Aorta (tissue), 5 donors: ENCODE results near the gene RESP18. TPM values are rescaled to one million over a fixed set of nuclear protein-coding genes. Genes with fewer than 3 reads are reported as not detected.

Experiments
- ATAC-seq: fragments of 200-7000 bp; cut with Tn5 transposase; one replicate; pipeline ENCODE4 v1.9.1; 2022; ENCODE audit warnings: moderate library complexity; ENCODE audit not compliant: low FRiP score
- DNase-seq, 2 donors: peaks; one replicate each; pipeline ENCODE4 v3.0.0-alpha.2; 2020
- H3K27ac ChIP-seq, 2 donors: one replicate each; pipeline ENCODE4 v1.5.1; 2013; ENCODE audit warnings: low read length in 2 of 2, mild to moderate bottlenecking in 2 of 2, moderate library complexity in 2 of 2, control low read depth in 1 of 2, inconsistent platforms in 1 of 2, low read depth in 1 of 2
- H3K27me3 ChIP-seq, 2 donors: one replicate each; pipeline ENCODE4 v1.6.1; 2013; ENCODE audit warnings: control low read depth in 1 of 2, low read length in 1 of 2, mild to moderate bottlenecking in 1 of 2, moderate library complexity in 1 of 2; ENCODE audit not compliant: insufficient read depth in 2 of 2, control insufficient read depth in 1 of 2
- H3K36me3 ChIP-seq, 2 donors: one replicate each; pipeline ENCODE4 v1.6.1; 2013; ENCODE audit warnings: control low read depth in 1 of 2, low read length in 1 of 2, mild to moderate bottlenecking in 1 of 2; ENCODE audit not compliant: insufficient read depth in 2 of 2, control insufficient read depth in 1 of 2
- H3K4me1 ChIP-seq, 2 donors: one replicate each; pipeline ENCODE4 v1.6.1; 2013; ENCODE audit warnings: low read length in 2 of 2, control low read depth in 1 of 2, mild to moderate bottlenecking in 1 of 2, moderate library complexity in 1 of 2; ENCODE audit not compliant: insufficient read depth in 2 of 2, control insufficient read depth in 1 of 2
- H3K4me3 ChIP-seq, 2 donors: one replicate each; pipeline ENCODE4 v1.5.1; 2013; ENCODE audit warnings: low read length in 2 of 2, control low read depth in 1 of 2, mild to moderate bottlenecking in 1 of 2
- H3K9me3 ChIP-seq: one replicate; pipeline ENCODE4 v1.6.1; 2013; ENCODE audit warnings: mild to moderate bottlenecking, low read length; ENCODE audit not compliant: control insufficient read depth
- WGBS, 2 donors: extraction: QIAGEN DNeasy Blood & Tissue Kit; methylation state at CpG; one replicate each; pipeline ENCODE4 v1.1.7; 2013; 5-methylcytosine and 5-hydroxymethylcytosine counted together
- intact Hi-C, 2 donors: fragments of 100-400 bp; cut with DNase I; formaldehyde crosslinking; loops; one replicate each; pipeline versions ENCODE4 v1.14.2 to v1.15.0; 2022
- polyA plus RNA-seq, 2 donors: library from polyadenylated mRNA; stranded (reverse); fragments of 200-250 nt; gene quantifications; one replicate each; pipeline ENCODE4 v1.2.3, GENCODE V29; 2013
- total RNA-seq, 2 donors: library from RNA; stranded (reverse); fragmentation: NEBNext Ultra II Directional; extraction: Animal tissue kit (Norgen Biotek cat#: 25700); gene quantifications; one replicate each; pipeline ENCODE4 v1.2.1, GENCODE V29; 2021
- donor health status: healthy with polysubstance abuse.
- donor health status: Bipolar disorder and iron deficiency.
- donor health status: DM: no; HTN: no; CAD: no.
- donor health status: DM: no; HTN: no; CAD: no.
- donor health status: DM: yes; HTN: yes; CAD: no.

RESP18 gene
- total and polyA plus RNA-seq, 4 donors, result not detected

DNA sequence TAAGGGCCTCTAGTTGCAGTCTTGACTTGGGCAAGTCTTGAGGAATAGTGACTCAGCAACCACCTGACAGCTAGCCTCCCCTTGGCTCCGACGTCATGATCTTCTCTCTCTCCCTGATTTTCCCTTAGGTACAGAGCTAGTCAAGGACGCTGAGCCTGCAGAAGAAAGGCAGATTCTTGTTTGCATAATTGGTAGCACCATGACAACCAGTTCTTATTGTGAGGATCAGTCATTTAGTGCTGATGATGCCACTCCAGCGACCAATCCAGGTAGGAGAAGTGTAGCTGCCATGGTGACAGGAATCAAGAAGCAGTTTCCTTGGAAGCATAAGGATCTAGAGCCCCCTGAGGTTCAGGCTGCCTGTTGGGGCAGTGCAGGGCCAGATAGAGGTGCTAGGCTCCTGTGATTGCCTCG, 2.8 kb upstream of the RESP18 start:
- H3K27ac ChIP-seq, result no peak overlapping the region
- 44 to 49% methylated on average over 5 of the region's 5 CpGs for WGBS, 2 donors
- ATAC-seq, result no peak
- no peak for DNase-seq
- no peak overlapping the region for H3K4me3 ChIP-seq
- no peaks in the 10 kb centered on the region for H3K36me3 ChIP-seq
- H3K9me3 ChIP-seq, result peaks cover 4% of the 10 kb centered on the region
- H3K27me3 ChIP-seq, result no peaks in the 10 kb centered on the region
- no peaks in the 10 kb centered on the region for H3K4me1 ChIP-seq
- intact Hi-C loops, result no loop called here

DNA sequence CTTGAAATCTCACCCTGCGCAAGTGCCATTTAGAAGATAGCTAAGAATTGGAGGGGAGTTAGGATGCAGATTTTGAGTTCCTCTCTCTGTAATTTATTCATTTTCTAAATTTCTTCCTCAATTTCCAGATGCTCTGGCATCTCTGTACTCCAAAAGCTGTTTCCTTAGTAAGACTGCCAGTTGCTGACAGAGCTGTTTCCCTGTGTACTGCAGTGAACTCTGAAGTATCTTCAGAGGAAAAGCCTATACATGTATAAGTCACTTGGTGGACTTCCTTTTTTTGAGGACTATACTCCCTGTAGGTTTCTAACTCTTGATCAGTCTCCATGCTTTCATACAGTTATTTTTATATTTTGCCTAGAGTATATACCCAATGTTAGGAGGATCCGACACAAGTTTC, 1.5 kb upstream of the RESP18 start:
- 92 to 98% methylated on average over 2 of the region's 2 CpGs for WGBS, 2 donors
- H3K4me1 ChIP-seq, result no peaks in the 10 kb centered on the region
- H3K27ac ChIP-seq, result no peak overlapping the region
- DNase-seq, result no peak
- no peak overlapping the region for H3K4me3 ChIP-seq
- no peak for ATAC-seq
- H3K9me3 ChIP-seq, result peaks cover 5% of the 10 kb centered on the region
- intact Hi-C loops, result no loop called here
- no peaks in the 10 kb centered on the region for H3K27me3 ChIP-seq
- H3K36me3 ChIP-seq, result no peaks in the 10 kb centered on the region

DNA sequence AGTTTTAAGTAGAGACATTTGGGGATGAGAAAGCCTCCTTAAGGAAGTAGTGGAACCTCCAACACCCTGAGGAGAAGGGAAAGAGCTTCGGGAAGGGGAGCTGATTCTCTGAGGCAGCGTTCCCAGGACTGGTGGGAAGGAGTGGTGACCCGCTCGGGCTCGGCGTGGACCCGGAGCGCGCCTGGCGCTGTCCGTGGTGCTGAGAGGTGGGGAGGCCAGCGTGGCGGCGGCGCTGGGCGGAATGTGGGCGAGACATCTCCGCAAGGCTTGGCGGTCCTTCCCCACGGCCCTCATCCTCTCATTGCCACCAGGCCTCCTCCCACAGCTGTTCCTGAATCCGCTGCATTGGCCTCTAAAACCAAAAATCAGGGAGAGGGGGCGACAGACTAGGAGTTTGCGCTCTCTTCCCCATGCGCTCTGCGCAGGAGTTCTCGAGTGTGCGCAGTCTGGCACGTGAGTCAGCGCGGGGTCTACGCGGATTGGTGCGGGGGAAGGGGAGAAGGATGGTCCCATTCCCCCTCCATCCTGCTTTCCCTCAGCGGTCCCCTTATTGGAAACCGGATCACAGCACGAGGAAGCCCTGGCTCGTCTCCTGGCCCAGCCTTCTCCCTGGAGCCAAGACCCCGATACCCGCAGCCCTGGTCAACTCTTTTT, 857 bp downstream of the RESP18 start:
- H3K27me3 ChIP-seq, result no peaks in the 10 kb centered on the region
- peak; percentile 54 to 82 for DNase-seq
- H3K27ac ChIP-seq, result no peak overlapping the region
- H3K4me3 ChIP-seq, result no peak overlapping the region
- H3K4me1 ChIP-seq, result no peaks in the 10 kb centered on the region
- peaks cover 5% of the 10 kb centered on the region for H3K9me3 ChIP-seq
- 6 to 9% methylated on average over 39 of the region's 39 CpGs for WGBS, 2 donors
- intact Hi-C loops, result no loop called here
- ATAC-seq, result peak; percentile 66
- H3K36me3 ChIP-seq, result no peaks in the 10 kb centered on the region

DNA sequence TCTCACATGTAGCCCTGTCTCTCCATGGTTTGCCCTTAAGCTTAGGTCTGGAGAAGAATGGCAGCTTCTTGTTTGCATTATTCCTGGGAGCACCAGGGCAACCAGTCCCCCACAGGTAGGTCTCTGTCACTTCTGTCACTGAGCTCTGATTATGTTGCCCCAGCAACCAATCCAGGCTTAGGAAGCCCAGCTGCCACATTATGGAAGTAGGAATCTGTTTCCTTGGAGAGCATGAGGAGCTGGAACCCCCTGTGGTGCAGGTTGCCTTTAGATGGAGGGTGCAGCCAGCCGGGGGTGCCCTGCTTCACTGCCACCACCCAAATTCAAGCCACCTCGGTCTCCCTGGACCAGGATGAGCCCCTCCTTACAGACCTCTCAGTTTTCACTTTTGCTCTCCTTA, 4.8 kb downstream of the RESP18 start:
- no peaks in the 10 kb centered on the region for H3K36me3 ChIP-seq
- intact Hi-C loops, result no loop called here
- no peaks in the 10 kb centered on the region for H3K4me1 ChIP-seq
- H3K4me3 ChIP-seq, result no peak overlapping the region
- H3K27me3 ChIP-seq, result no peaks in the 10 kb centered on the region
- H3K27ac ChIP-seq, result no peak overlapping the region
- ATAC-seq (no peak), DNase-seq (no peak)
- 51 to 56% methylated on average over 2 of the region's 2 CpGs for WGBS, 2 donors
- peaks cover 1% of the 10 kb centered on the region for H3K9me3 ChIP-seq

DNA sequence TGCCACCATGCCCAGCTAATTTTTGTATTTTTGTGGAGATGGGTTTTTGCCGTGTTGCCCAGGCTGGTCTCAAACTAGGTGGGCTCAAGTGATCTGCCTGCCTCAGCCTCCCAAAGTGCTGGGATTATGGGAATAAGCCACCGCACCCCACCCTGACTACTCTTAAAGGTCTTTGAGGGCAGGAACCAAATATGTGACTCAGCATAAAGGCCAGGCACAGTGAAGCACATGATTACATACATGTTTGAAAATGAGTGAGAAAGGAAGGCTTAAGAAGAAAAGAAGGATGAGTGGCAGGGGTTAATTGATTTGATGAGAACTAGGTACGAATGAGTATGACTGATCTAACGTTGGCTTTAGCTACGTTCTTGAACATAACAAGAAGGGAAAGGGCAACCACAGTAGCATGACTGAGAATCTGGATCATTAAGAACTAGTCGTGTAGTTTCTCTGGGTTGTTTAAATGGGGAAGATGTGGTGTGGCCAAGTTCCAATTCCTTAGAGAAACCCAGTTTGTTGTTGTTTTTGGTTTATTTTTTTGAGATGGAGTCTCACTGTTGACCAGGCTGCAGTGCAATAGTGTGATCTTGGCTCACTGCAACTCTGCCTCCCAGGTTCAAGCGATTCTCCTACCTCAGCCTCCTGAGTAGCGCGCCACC, 6.8 kb downstream of the RESP18 start:
- H3K4me1 ChIP-seq, result no peaks in the 10 kb centered on the region
- 73 to 74% methylated on average over 9 of the region's 9 CpGs for WGBS, 2 donors
- H3K9me3 ChIP-seq, result peaks cover 1% of the 10 kb centered on the region

DNA sequence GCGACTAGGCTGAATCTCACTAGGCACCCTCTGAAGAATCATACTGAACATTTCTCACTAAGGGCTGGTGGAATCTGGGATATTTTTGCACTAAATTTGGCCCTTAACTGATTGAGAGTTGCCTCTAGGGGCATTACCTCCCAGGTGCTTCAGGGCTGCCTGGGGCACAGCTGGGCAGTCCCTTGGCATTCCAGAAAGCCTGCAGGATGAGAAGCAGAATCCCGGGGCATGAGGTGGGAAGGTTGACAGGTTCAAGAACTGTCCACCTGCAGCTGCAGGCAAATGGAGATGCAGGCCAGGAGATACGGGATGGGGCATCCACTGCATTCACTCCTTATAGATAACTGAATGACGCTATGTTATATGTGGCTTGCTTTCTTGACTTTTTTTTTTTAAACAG, 7.4 kb downstream of the RESP18 start:
- no peak for ATAC-seq
- Histone ChIP-seq H3K36me3 (no peaks in the 10 kb centered on the region), H3K4me1 (no peaks in the 10 kb centered on the region), H3K9me3 (peaks cover 1% of the 10 kb centered on the region), H3K27ac (no peak overlapping the region), H3K27me3 (no peaks in the 10 kb centered on the region), H3K4me3 (no peak overlapping the region)
- 78 to 81% methylated on average over 4 of the region's 4 CpGs for WGBS, 2 donors
- intact Hi-C loops, result no loop called here
- DNase-seq, result no peak

More for the DNA sequence above, 6.8 kb downstream of the RESP18 start:
- ATAC-seq, result no peak
- no peaks in the 10 kb centered on the region for H3K27me3 ChIP-seq
- H3K36me3 ChIP-seq, result no peaks in the 10 kb centered on the region
- H3K4me3 ChIP-seq, result no peak overlapping the region
- intact Hi-C loops, result no loop called here
- H3K27ac ChIP-seq, result no peak overlapping the region
- DNase-seq, result no peak

DNA sequence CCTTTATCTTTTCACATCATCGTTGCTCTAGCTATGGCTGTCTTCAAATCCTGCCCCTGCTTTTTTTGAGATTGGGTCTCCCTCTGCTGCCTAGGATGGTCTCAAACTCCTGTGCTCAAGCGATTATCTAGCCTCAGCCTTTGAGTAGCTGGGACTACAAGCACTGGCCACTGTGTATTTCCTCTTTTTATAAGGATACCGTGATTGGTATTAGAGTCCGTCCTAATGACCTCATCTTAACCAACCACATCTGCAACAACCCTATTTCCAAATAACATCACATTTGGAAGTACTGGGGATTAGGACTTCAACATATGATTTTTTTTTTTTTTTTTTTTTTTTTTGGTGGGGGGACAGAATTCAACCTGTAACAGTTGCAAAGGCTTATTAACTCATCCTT, 9.1 kb downstream of the RESP18 start:
- Histone ChIP-seq H3K27ac (no peak overlapping the region), H3K27me3 (no peaks in the 10 kb centered on the region), H3K4me3 (no peak overlapping the region), H3K4me1 (no peaks in the 10 kb centered on the region), H3K36me3 (no peaks in the 10 kb centered on the region), H3K9me3 (no peaks in the 10 kb centered on the region)
- intact Hi-C loops, result no loop called here
- 66 to 68% methylated on average over 4 of the region's 4 CpGs for WGBS, 2 donors
- DNase-seq (no peak), ATAC-seq (no peak)

DNA sequence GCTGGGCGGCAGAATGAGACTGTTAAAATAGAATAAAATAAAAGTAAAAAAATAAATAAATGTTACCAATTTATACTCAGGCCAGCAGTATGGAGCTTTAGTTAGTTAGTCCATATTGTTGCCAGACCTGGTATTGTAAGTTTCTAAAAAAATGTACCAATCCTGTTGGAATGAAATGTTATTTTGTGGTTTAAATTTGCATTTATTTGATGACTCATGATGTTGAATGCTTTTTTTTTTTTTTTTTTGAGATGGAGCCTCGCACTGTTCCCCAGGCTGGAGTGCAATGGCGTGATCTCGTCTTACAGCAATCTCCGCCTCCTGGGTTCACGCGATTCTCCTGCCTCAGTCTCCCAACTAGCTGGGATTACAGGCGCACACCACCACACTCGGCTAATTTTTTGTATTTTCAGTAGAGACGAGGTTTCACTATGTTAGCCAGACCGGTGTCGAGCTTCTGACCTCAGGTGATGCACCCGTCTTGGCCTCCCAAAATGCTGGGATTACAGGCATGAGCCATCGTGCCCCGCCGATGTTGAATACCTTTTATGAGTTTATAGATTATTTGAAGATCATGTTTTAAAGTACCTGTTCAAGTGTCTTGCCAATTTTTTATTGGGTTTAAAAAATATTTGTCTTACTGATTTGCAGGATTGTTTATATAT, 17.6 kb downstream of the RESP18 start:
- WGBS, 2 donors, result 85 to 89% methylated on average over 16 of the region's 16 CpGs

More for the DNA sequence above, 17.6 kb downstream of the RESP18 start:
- H3K4me1 ChIP-seq, result no peaks in the 10 kb centered on the region
- peaks cover 2% of the 10 kb centered on the region for H3K9me3 ChIP-seq
- no peaks in the 10 kb centered on the region for H3K27me3 ChIP-seq
- intact Hi-C loops, result no loop called here
- H3K4me3 ChIP-seq, result no peak overlapping the region
- H3K36me3 ChIP-seq, result no peaks in the 10 kb centered on the region
- H3K27ac ChIP-seq, result no peak overlapping the region
- ATAC-seq (no peak), DNase-seq (no peak)
